Glutamatergic neuron (in vitro differentiated cells): ENCODE results near the gene AMN1. TPM values are rescaled to one million over a fixed set of nuclear protein-coding genes. Genes with fewer than 3 reads are reported as not detected.
"Not testable (repeated sequence)": the region's sequence is repeated elsewhere in the genome, so short reads cannot be mapped to it uniquely, and the experiment has no call there.

ENCODE experiments used
- DNase-seq: peaks from one replicate; pipeline ENCODE4 v3.0.0; 2022
- H3K27ac Mint-ChIP-seq: one replicate; pipeline ENCODE4 v1.8.0; 2020; ENCODE audit warnings: mild to moderate bottlenecking, mixed read lengths, inconsistent platforms; ENCODE audit not compliant: unreplicated experiment
- H3K27me3 Mint-ChIP-seq: one replicate; pipeline ENCODE4 v1.8.0; 2020; ENCODE audit warnings: mild to moderate bottlenecking, moderate library complexity, mixed read lengths, inconsistent platforms; ENCODE audit not compliant: unreplicated experiment
- H3K36me3 Mint-ChIP-seq: one replicate; pipeline ENCODE4 v1.8.0; 2020; ENCODE audit warnings: mild to moderate bottlenecking, mixed read lengths, inconsistent platforms; ENCODE audit not compliant: unreplicated experiment
- H3K4me1 Mint-ChIP-seq: one replicate; pipeline ENCODE4 v1.8.0; 2020; ENCODE audit warnings: mild to moderate bottlenecking, low read depth, mixed read lengths, inconsistent platforms; ENCODE audit not compliant: unreplicated experiment
- H3K4me3 Mint-ChIP-seq: one replicate; pipeline ENCODE4 v1.8.0; 2020; ENCODE audit warnings: mild to moderate bottlenecking, mixed read lengths, inconsistent platforms; ENCODE audit not compliant: unreplicated experiment
- H3K9me3 Mint-ChIP-seq: one replicate; pipeline ENCODE4 v1.8.0; 2020; ENCODE audit warnings: mild to moderate bottlenecking, moderate library complexity, mixed read lengths, inconsistent platforms; ENCODE audit not compliant: unreplicated experiment
- total RNA-seq: library from RNA; stranded (reverse); fragmentation: NEBNext Ultra II Directional; extraction: Animal tissue kit (Norgen Biotek cat#: 25700); gene quantifications from one replicate; pipeline ENCODE4 v1.2.1, GENCODE V29; 2021; ENCODE audit not compliant: unreplicated experiment
- TF ChIP-seq, protein P1 (sequence below): fragments of 200-600 bp; sonication (generic); IDR thresholded peaks from one replicate; pipeline ENCODE4 v1.5.0; 2021; ENCODE audit not compliant: partially characterized antibody, unreplicated experiment

The AMN1 gene
- total RNA-seq, 1 donor from 2014 or later, result 12.6 TPM

DNA sequence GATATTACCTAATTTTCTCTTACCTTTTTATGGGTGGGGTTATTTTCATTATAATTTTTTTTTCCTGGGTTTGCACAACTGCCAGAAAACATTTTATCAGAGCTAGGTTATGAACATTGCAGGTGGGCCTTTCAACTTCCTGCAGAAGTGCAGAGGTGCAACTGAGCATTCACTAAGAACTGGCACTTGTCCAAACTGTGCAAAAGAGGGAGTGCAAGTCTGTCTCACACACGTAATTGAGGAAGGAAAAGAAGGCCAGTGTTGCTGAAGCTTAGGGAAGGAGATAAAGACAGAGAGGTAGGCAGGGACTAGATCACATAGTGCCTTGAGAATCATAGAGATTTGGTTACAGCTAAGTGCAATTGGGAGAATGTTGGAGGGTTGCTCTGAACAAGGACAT is 14.1 kb upstream of the AMN1 start:
- Mint-ChIP-seq H3K27me3 (peaks cover 1% of the 10 kb centered on the region), H3K36me3 (no peaks in the 10 kb centered on the region), H3K4me3 (no peak overlapping the region), H3K9me3 (no peaks in the 10 kb centered on the region), H3K4me1 (no peaks in the 10 kb centered on the region), H3K27ac (no peak overlapping the region)
- TF ChIP-seq, protein P1, sequence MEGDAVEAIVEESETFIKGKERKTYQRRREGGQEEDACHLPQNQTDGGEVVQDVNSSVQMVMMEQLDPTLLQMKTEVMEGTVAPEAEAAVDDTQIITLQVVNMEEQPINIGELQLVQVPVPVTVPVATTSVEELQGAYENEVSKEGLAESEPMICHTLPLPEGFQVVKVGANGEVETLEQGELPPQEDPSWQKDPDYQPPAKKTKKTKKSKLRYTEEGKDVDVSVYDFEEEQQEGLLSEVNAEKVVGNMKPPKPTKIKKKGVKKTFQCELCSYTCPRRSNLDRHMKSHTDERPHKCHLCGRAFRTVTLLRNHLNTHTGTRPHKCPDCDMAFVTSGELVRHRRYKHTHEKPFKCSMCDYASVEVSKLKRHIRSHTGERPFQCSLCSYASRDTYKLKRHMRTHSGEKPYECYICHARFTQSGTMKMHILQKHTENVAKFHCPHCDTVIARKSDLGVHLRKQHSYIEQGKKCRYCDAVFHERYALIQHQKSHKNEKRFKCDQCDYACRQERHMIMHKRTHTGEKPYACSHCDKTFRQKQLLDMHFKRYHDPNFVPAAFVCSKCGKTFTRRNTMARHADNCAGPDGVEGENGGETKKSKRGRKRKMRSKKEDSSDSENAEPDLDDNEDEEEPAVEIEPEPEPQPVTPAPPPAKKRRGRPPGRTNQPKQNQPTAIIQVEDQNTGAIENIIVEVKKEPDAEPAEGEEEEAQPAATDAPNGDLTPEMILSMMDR, result no peak
- no peak for DNase-seq

DNA sequence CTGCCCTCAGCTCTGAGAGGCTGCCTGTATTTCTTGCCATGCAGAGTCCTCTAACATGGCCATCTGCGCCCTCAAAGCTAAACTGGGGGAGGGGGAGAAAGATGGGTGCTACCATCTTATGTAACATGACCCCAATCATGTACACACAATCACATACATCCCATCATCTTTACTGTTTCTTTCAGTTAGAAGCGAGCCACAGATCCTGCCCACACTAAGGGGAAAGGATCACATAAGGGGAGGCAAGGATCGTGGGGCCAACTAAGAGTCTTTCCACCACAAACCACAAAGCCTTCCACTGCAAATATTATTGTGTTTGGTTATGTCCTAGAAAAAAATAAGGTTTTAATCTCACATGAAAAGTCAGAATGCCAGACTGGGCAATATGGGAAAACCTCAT is 11.8 kb upstream of the AMN1 start:
- Mint-ChIP-seq H3K27ac (no peak overlapping the region), H3K4me3 (no peak overlapping the region), H3K4me1 (no peaks in the 10 kb centered on the region), H3K27me3 (peaks cover 1% of the 10 kb centered on the region), H3K9me3 (no peaks in the 10 kb centered on the region), H3K36me3 (no peaks in the 10 kb centered on the region)
- TF ChIP-seq, protein P1, result no peak
- DNase-seq, result no peak

DNA sequence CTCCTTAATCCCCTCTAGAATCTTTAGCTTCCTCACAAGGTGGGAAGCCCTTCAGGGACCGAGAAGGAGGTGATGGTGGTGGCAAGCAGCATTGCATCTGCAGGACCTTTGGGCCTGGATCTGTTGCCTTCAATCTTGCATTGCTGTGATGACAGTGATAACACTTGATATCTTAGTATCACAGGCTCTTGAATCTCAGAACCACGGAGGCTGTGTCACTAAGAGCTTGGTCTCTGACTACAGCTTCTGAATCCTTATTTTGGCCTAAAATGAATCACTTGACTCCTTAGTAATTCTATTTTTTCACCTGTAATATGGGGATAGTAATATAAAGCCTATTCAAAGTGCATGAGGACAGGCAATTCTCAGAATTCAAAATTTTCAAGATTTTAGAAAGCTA is 8.9 kb upstream of the AMN1 start:
- DNase-seq, result no peak

DNA sequence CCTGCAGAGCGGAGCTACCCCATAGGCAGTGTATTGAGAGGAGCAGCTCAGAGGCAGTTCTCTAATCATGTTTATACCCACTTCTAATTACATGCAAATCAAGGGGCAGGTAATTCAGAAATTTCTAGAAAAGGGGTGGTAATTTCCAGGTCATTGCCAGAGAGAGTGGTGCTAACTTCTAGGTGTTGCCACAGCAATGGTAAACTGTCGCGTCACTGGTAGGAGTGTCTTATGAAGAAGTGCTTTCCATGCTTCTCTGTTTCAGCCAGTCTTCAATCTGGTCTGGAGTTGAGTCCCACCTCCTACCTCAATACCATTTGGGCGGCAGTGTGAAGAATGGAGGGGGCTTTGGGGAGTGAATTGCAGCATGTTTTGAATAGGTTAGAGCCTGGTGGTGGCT is 8.5 kb upstream of the AMN1 start:
- TF ChIP-seq, protein P1, result no peak
- Mint-ChIP-seq H3K9me3 (no peaks in the 10 kb centered on the region), H3K36me3 (no peaks in the 10 kb centered on the region), H3K27ac (no peak overlapping the region), H3K4me3 (no peak overlapping the region), H3K27me3 (peaks cover 2% of the 10 kb centered on the region), H3K4me1 (no peaks in the 10 kb centered on the region)
- no peak for DNase-seq

More for the DNA sequence above, 8.9 kb upstream of the AMN1 start:
- Mint-ChIP-seq H3K27me3 (peaks cover 2% of the 10 kb centered on the region), H3K36me3 (no peaks in the 10 kb centered on the region), H3K4me3 (no peak overlapping the region), H3K27ac (no peak overlapping the region), H3K9me3 (no peaks in the 10 kb centered on the region), H3K4me1 (no peaks in the 10 kb centered on the region)
- TF ChIP-seq, protein P1, result no peak

DNA sequence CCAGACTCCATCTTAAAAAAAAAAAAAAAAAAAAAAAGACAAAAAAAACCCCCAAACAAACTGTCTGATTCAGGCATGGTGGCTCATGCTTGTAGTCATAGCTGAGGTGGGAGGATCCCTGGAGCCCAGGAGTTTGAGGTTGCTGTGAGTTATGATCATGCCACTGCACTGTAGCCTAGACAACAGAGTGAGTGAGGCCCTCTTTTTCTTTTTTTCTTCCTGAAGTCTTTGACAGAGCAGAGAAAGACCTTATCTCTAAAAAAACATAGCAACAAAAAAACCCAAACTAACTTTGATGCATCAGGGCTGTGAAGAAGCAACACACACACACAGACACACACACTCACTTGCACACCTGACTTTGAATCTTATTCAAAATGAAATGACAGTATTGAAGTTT is 7.7 kb upstream of the AMN1 start:
- no peak overlapping the region for H3K27ac Mint-ChIP-seq
- H3K4me3 Mint-ChIP-seq, result no peak overlapping the region
- no peak for DNase-seq
- H3K4me1 Mint-ChIP-seq, result no peaks in the 10 kb centered on the region
- H3K36me3 Mint-ChIP-seq, result no peaks in the 10 kb centered on the region
- H3K9me3 Mint-ChIP-seq, result no peaks in the 10 kb centered on the region
- peaks cover 2% of the 10 kb centered on the region for H3K27me3 Mint-ChIP-seq
- TF ChIP-seq, protein P1, result no peak

DNA sequence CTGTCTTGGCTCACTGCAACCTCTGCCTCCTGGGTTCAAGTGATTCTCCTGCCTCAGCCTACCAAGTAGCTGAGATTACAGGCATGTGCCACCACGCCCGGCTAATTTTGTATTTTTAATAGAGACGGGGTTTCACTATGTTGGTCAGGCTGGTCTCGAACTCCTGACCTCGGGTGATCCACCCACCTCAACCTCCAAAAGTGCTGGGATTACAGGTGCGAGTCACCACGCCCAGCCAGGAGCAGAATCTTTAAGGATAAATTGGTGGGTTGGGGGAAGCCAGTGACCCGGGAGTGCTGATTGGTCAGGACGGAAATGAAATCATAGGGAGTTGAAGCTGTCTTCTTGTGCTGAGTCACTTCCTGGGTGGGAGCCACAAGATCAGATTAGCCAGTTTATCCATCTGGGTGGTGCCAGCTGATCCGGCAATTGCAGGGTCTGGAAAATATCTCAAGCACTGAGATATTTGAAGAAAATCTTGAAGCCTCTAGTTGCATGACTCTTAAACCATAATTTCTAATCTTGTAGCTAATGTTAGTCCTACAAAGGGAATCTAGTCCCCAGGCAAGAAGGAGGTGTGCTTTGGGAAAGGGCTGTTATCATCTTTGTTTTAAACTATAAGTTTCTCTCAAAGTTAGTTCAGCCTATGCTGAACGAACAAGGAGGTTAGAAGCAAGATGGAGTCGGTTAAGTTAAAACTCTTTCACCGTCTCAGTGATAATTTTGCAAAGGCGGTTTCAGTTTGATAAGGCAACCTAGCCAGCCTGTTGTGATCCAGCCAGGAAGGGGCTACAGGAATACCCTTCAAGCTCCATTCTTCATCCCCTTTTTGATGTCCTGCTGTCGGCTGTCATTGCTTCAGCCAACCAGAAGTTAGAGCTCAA is 5.0 kb upstream of the AMN1 start:
- not testable (repeated sequence) for H3K4me1 Mint-ChIP-seq, H3K27ac Mint-ChIP-seq, H3K27me3 Mint-ChIP-seq, H3K36me3 Mint-ChIP-seq, H3K9me3 Mint-ChIP-seq, H3K4me3 Mint-ChIP-seq, DNase-seq
